Hematopoietic multipotent progenitor cell treated with erythropoietin and hydrocortisone succinate and interleukin-3 and kit ligand, for 15 days (in vitro differentiated cells): ENCODE data around the gene PIP5K1B.

Source experiments
- DNase-seq: peaks from one replicate; pipeline ENCODE4 v3.0.0-alpha.2; 2015; ENCODE audit warnings: low spot score

PIP5K1B gene

DNA sequence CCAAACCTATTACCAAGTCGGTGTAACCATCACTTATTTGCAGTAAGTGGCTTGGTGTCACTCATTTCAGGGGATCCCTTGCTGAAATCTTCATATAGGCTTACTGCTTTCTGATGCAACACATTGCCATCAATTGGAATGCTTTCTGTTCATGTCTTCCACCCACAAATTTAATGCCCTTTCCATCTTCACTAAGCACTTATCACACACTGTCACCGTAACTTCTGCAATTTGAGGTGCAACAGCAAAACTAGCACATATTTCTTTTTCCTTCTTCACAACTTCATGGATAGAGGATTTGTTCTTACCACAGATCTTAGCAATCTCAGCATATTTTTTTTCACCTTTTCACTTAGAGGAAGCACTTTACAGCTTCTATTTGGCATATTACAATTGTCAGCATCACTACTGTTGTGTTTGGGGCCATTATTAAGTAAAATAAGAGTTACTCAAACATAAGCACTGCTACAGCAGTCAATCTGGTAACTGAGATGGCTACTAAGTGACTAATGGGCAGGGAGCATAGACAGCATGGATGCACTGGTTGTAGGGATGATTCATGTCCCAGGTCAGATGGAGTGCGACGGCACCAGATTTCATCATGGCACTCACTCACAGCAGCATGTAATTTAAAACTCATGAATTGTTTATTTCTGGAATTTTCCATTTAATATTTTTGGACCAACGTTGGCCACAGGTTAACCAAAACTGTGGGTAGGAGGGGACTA lies 70.1 kb downstream of the PIP5K1B start:
- no peak for DNase-seq

DNA sequence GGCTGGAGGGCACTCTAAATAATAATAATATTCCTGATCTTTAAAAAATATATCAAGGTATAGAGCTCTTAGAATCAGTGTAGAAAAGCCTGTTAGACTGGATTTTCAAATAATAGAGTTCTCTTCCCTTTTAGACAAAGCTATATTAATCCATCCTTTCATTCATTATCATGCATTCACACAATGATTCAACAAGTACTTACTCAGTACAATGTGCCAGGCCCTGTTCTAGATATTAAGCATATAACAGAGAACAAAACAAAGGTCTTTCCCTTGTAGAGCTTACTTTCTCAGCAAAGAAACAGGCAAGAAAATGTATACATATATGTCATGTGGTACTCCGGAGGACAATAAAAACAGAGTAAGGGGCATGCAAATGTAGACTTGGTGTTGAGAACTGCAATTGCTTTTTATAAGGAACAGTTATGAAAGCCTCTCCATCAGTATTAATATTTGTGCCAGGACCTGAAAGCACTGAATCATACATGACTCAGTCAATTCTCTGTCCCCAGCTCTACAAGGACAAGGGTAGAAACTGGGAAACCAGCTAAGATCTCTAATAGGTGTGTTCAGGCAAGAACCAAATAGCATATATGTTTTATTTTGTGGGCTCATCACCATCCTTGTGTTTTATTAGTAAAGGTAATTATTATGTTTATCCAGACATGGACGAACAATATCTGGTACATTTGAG lies 72.2 kb downstream of the PIP5K1B start:
- DNase-seq = peak; percentile 69

DNA sequence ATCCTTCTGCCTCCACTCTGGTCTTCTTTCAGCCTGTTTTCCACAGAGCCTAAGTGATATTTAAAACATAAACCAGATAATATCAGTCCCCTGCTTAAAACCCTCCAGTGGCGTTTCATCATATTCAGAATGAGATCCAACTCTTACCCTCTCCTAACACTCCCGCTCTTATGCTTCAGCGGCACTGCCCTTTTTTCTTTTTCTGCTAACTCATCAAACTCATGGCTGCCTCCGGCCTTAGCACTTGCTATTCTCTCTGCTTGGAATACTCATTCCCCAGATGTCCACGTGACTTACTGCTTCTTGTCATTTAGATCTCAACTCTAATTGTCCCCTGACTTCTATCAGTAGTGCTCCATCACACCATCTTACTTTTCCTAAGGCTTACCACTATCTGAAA lies 73.6 kb downstream of the PIP5K1B start:
- DNase-seq = peak; percentile 59

DNA sequence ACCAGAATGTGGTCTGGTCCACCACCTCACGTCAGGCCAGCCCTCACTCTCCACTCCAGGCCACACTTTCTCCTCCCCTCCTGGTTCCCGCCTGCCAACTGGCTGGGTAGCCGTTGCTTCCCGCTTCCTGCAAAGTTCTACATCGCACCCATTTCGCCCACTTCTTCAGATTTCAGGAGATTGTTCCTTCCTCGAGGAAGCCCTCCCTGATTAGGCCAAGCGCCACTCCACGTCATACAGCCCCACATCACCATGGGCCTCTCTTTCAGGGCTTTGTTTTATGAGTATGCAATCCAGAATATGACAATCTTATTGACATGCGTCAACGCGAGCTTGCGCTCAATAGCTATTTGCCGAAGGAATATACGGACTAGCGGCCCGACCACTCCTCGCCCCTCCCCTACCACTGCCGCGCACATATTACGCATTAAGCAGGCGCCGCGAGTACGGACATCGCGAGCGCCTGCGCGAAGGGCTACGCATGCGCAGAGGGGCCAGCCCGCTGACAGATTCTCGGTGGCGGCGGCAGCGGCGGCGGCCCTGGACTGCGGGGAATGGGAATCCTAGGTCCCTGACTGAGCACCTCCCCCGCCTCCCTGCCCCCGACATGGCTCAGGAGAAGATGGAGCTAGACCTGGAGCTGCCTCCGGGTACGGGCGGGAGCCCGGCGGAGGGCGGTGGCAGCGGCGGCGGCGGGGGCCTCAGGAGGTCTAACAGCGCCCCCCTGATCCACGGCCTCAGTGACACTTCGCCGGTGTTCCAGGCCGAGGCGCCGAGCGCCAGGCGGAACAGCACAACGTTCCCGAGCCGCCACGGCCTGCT lies 74.7 kb downstream of the PIP5K1B start:
- DNase-seq = peak; percentile 95

DNA sequence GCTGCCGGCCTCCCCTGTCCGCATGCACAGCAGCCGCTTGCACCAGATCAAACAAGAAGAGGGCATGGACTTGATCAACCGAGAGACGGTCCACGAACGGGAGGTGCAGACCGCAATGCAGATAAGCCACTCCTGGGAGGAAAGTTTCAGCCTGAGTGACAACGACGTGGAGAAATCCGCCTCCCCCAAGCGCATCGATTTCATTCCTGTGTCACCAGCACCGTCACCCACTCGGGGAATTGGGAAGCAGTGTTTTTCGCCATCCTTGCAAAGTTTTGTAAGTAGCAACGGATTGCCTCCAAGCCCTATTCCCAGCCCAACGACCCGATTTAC lies 75.3 kb downstream of the PIP5K1B start:
- DNase-seq = no peak

DNA sequence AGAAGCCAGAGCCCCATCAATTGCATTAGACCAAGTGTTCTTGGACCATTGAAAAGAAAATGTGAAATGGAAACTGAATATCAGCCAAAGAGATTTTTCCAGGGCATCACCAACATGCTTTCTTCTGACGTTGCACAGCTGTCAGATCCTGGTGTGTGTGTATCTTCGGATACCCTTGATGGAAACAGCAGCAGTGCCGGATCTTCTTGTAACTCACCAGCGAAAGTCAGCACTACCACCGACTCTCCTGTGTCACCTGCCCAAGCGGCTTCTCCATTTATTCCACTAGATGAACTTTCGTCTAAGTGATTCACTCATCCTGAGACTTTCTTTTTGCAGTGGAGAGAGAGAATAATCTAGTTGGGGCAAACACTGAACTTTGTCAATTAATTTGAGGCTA lies 75.7 kb downstream of the PIP5K1B start:
- DNase-seq = peak; percentile 40

DNA sequence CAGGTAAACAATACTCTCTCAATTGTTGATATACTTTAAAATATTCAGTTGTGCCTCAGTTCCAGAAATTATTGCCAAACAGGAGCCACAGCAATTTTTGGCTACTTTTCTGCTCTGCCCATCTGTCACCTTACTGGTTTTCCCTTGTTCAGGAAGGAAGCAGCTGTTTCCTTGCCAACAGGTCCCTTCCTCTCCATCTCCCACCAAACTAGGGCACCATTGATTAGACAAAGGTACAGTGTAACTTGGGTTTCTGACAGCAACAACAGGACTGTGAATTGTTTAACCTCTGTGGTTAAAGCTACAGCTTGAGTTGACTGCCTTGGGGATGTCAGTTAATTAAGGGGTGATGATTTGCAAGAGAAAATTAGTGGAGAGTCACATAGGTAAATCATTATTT lies 76.9 kb downstream of the PIP5K1B start:
- no peak for DNase-seq

DNA sequence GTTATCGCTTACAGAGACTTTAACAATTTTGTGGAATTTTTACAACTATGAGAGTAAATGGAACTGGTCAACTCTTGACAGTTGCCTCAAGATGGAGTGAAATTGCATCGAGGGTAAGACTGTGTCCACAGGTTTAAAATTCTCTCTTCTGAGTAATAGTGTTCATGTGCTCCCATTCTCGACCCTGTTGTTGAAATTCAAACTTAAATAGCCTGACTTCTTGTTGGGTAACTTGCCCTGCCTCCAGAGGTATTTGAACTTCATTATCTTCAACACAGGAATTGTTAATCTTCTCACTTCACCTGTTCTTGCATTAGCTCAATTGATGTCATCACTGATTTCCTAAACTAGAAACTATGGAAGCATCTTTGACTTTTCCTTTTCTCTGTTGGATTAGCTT lies 77.5 kb downstream of the PIP5K1B start:
- DNase-seq = no peak

DNA sequence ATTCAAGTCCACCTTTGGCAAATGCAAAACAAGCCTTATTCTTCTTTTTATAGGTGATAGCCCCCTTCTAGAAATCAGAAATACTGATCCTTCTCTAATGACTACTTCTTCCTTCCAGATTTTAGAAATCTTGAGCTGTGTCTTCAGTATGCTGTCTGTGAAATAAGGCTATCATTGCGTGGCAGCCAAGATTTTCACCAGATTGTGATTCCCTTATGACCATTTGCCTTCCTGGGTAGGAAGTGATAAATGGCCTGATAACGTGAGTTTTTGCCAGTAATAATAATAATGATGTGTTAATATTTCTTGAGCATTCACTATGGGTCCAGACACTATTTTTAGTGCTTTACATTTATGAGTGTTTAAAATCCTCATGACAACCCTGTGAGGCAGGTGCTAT lies 80.9 kb downstream of the PIP5K1B start:
- no peak for DNase-seq

DNA sequence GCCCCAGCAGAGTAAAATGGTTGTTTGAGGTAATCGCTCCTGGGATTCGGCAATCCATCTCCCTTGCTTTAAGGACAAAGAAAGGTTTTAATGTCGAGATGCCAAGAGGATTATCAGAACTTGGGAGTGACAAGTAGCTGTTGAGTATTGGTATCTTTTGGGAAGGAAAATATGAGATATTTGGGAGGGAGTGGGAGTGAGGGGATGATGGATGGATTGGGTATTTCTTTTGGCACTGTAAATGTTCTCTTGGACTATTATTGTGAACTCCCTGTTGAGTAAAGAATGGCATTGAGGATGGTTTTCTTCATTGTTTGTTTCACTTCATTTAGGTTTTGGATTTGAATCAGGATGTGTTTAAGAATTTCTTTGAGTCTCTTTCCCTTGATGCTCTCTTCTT lies 86.1 kb downstream of the PIP5K1B start:
- no peak for DNase-seq

DNA sequence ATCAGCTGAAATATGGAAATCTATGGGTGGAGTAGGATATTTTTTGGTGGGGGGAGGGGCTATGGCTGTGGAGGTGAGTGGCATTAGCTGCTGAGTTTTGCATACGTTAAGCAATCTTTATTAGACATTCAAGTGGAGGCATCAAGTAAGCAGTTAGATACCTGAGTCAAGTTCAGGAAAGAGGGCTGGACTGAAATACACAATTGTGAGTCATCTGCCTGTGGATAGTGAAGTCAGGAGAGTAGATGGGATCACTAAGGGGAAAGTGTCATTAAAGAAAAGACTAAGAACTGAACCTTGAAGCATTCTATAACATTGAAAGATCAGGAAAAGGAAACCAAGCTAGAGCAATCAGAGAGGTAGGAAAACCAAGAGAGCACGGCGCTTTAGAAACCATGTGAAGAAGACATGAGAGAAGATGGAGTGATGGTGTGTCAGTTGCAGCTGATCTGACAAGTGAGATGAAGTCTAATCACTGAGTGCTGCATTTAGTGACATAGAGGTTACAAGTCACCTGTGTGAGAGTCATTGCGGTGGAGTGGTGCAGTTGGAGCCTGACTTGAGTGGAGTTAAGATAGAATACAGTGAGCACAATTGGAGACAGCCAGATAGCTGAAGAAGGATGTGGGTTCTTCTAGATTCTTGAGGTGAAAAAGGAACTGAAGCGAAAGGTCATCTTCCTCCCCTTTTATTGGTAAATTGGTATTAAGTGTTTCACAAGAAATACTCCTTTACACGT lies 88.7 kb downstream of the PIP5K1B start:
- no peak for DNase-seq

DNA sequence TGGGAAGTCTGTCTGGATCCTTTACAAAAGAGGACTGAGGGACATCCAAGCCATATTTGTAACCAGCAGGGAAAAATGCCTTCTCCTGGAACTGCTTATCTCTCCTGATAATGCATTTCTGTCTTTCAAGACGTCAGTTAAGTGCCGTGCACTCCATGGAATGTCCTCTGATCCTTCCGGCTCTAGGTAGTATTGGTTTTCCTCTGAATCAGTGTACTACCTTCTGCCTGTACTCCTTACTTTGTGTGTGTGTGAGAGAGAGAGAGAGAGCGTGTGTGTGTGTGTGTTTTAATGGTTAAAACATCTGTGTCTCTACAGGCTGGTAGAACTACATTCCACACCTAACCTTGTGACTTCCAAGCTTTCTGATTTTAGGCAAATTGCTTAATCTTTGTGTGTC lies 89.9 kb downstream of the PIP5K1B start:
- DNase-seq = no peak

DNA sequence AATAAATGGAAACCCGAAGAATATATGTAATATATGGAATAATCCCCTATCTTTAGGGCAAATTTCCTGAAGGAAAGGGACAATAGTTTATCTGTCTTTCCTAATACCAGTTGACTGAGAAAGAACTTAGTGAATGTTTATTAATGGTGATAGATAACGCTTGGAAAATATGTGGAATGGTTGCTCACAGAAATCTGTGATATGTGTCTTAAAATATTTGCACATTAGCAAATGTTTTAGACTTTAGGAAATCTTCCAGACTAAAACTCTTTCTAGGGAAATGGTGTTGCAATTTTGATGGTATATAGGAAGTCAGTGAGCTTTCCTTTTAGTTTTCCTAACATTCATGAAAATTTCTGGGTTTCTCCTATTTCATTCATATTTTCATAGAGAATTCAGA lies 90.4 kb downstream of the PIP5K1B start:
- DNase-seq = no peak

DNA sequence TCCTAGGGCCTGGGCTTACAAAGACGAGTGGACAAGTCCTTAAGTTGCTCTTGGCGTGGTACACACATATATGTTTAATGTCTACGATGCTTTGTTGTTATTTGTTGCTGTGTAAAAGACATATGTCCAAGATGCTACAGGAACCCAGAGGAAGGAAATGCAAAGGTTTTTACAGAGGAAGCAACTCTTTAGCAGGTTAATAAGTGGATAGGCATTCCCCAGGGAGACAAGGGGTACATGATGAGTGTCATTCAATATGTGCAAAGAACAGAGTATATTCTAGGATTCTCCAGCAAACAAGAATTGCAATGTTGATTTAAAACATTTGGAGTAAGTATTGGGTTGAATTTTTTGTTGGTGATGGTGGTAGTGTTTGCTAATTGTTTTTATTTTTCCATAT lies 92.1 kb downstream of the PIP5K1B start:
- DNase-seq = no peak

DNA sequence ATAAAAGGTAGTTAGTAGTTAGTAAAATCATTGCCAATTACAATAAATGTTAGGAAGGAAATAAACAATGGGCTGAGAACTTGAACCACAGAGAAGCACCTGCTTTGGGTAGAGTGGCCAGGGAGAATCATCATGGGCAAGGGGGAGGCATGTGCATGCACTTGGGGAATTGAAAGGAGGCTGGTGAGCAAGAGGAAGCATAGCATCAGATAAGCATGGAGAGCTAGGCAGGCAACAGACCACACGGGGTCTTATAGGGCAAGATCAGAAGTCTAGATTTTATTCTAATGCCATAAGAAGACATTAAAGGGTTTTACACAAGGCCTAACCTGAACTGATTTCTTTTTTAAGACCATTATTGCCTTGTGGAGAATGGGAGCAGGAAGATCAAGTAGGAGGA lies 93.4 kb downstream of the PIP5K1B start:
- DNase-seq = no peak

DNA sequence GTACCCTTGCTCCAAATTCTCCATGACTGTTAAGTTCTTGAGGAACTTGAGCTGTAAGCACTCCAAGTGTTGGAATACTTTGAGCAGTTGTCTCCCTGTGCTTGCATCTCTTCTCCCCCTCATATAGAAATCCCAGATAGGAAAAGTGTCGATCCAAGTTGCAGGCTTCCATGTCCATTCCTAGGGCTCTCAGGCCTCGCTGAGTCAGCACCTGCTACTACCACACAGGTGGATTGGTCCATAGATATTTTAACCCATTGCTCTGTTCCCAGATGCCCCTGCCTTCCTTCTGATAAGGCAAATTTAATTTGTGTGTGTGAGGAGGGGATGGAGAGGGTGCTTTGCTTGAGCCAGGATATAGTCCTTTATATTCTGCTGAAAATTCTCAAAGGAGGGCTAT lies 95.8 kb downstream of the PIP5K1B start:
- DNase-seq = no peak

DNA sequence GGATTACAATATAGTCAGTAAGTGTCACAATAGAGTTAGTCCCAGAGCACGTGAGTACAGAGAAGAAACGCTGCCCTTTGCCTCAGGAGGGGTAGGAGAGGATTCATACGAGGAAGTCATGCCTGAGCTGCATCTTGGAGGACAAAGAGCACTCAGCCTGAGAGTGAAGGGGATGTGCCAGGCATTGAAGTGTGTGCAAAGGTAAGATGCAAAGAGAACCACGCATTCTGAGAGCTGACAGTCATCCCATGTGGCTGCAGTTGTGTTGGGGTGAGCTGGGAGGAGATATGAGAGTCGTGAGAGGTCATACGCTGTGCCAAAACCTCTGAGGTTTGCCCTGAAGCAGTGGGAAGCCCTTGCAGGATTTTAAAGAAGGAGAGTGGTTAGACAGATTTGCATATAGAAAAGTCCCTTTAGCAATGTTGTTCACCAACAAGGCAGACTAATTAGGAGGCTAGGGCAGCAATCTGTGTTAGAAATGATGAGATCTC lies 97.5 kb downstream of the PIP5K1B start:
- DNase-seq = no peak

DNA sequence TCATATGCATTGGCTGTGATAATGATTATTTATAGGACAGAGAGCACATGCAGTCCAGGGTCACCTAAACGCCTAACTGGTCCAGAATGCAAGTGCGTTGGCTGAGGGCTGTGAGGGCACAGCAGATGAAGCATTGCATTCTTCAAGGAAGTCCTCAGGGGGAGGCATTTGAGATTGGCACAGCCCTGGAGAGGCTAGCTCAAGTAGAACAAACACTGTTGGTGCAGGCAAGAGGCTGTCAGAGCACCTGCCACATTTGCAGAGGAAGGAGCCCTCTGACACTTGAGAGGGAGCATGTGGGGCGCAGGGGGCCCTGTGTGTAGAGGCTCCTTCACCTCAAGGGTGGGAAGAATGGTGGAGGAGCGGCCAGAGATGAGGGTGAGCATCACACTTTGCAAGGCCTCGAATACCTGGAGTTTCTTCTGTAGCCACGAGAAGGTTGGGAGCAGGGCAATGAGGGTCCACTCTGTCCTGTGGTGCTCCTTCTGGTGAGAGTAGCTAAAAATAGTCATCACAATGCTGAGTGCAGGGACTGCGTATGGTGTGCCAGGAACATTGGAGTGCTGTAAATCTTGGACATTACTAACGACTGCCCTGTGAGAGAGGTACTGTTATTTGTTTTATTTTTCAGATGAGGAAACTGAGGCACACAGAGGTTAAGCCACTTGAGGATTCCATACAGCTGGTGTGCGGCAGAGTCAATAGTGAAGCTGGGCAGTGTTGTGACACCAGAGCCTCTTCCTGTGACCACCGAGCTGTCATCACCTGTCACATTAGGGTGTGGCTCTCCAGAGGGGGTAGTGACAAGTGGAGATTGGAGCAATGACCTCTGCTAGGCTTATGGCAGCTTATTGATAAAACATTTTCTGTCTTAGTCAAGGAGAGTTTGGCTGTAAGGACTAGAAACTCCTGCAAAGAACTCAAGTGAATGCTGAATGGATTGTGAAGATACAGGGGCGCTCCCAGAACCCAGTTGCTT lies 100.2 kb downstream of the PIP5K1B start:
- no peak for DNase-seq

DNA sequence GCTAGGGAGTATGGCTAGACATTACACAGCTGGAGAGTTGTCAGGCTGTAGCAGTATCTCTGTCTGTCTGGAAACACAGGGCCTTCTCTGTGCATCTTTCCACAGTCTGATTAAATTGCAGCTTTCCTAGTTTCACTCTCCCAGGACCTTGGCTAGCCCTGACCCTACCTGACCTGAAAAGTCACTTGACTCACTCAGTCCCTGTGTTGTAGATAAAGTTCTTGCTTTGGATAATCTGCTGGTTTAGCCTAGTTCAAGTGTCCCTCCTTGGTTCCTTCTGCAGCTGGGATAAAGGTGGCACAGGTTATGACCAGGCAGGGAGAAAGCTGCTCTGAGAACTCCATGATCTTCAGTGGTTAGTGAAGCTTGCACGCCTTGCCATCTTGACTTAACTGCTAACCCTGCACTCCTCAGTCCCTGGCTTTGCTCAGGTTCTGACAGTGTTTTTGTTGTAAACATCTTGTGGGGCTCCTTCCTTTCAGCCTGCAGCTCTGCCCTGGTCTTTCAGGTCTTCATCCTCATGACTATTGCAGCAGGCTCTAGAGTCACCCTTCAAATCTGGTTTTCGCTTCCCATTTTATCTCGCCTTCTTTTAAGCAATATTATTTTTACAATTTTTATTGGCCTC lies 101.0 kb downstream of the PIP5K1B start:
- peak; percentile 35 for DNase-seq

DNA sequence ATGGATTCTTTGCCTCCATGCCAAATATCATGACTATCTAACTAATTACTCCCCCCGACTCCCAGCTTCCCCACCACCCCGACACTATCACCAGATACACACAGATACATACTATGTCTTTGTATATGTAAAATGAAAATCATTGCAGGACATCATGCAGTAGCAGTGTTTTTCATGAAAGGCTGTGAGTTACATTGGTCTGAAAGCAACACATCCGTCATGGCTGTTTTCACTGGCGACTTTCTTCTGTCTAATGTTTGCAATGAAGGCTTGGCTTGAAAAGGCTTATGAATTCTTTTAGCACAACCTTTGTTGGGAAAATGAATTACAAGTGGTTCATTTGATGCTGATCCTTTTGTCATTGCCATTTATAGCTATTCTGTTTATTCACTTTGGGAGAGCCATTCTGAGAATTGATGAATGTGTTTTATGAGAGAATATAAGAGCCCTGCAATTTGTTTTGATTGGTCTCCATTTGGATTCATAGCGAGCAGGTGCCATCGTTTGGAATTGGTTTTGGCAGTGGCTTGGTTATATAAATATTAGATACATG lies 103.4 kb downstream of the PIP5K1B start:
- DNase-seq = no peak
